Aorta (tissue), 5 donors: Measurements from ENCODE around the gene PDPK1. TPM values are rescaled to one million over a fixed set of nuclear protein-coding genes. Genes with fewer than 3 reads are reported as not detected.
A peak's percentile ranks its signal among the peaks of the same experiment; 100 is the strongest.

Source experiments
- ATAC-seq: fragments of 200-7000 bp; cut with Tn5 transposase; one replicate; pipeline ENCODE4 v1.9.1; 2022; ENCODE audit warnings: moderate library complexity; ENCODE audit not compliant: low FRiP score
- DNase-seq, 2 donors: peaks; one replicate each; pipeline ENCODE4 v3.0.0-alpha.2; 2020
- H3K27ac ChIP-seq, 2 donors: one replicate each; pipeline ENCODE4 v1.5.1; 2013; ENCODE audit warnings: low read length in 2 of 2, mild to moderate bottlenecking in 2 of 2, moderate library complexity in 2 of 2, control low read depth in 1 of 2, inconsistent platforms in 1 of 2, low read depth in 1 of 2
- H3K27me3 ChIP-seq, 2 donors: one replicate each; pipeline ENCODE4 v1.6.1; 2013; ENCODE audit warnings: control low read depth in 1 of 2, low read length in 1 of 2, mild to moderate bottlenecking in 1 of 2, moderate library complexity in 1 of 2; ENCODE audit not compliant: insufficient read depth in 2 of 2, control insufficient read depth in 1 of 2
- H3K36me3 ChIP-seq, 2 donors: one replicate each; pipeline ENCODE4 v1.6.1; 2013; ENCODE audit warnings: control low read depth in 1 of 2, low read length in 1 of 2, mild to moderate bottlenecking in 1 of 2; ENCODE audit not compliant: insufficient read depth in 2 of 2, control insufficient read depth in 1 of 2
- H3K4me1 ChIP-seq, 2 donors: one replicate each; pipeline ENCODE4 v1.6.1; 2013; ENCODE audit warnings: low read length in 2 of 2, control low read depth in 1 of 2, mild to moderate bottlenecking in 1 of 2, moderate library complexity in 1 of 2; ENCODE audit not compliant: insufficient read depth in 2 of 2, control insufficient read depth in 1 of 2
- H3K4me3 ChIP-seq, 2 donors: one replicate each; pipeline ENCODE4 v1.5.1; 2013; ENCODE audit warnings: low read length in 2 of 2, control low read depth in 1 of 2, mild to moderate bottlenecking in 1 of 2
- H3K9me3 ChIP-seq: one replicate; pipeline ENCODE4 v1.6.1; 2013; ENCODE audit warnings: mild to moderate bottlenecking, low read length; ENCODE audit not compliant: control insufficient read depth
- WGBS, 2 donors: extraction: QIAGEN DNeasy Blood & Tissue Kit; methylation state at CpG; one replicate each; pipeline ENCODE4 v1.1.7; 2013; 5-methylcytosine and 5-hydroxymethylcytosine counted together
- intact Hi-C, 2 donors: fragments of 100-400 bp; cut with DNase I; formaldehyde crosslinking; loops; one replicate each; pipeline versions ENCODE4 v1.14.2 to v1.15.0; 2022
- polyA plus RNA-seq, 2 donors: library from polyadenylated mRNA; stranded (reverse); fragments of 200-250 nt; gene quantifications; one replicate each; pipeline ENCODE4 v1.2.3, GENCODE V29; 2013
- total RNA-seq, 2 donors: library from RNA; stranded (reverse); fragmentation: NEBNext Ultra II Directional; extraction: Animal tissue kit (Norgen Biotek cat#: 25700); gene quantifications; one replicate each; pipeline ENCODE4 v1.2.1, GENCODE V29; 2021
- donor health status: healthy with polysubstance abuse.
- donor health status: Bipolar disorder and iron deficiency.
- donor health status: DM: no; HTN: no; CAD: no.
- donor health status: DM: no; HTN: no; CAD: no.
- donor health status: DM: yes; HTN: yes; CAD: no.

PDPK1 gene
- total and polyA plus RNA-seq, 4 donors: 12.7 to 46.4 (median 30.5) TPM

DNA sequence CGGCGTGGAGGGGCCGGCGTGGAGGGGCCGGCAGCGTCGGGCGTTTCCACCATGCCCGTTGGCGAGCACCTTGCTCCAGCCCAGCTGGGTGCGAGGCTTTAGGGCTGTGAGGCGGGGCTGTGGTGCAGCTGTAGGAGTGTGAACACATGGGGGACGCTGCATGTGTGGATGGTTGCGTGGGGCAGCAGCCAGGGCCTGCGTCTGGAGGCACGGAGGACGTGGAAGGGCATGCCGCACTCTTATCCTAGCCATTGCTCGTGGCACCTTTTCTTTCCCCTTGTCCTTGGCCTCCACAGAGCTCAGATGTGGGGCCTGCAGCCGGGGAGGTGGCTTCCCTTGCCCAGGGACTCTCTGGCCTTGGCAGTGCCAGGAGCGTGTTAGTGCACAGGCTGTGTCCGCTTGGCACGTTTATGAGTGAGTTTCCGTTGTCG lies 47.8 kb downstream of the PDPK1 start:
- DNase-seq (peak; percentile 33 to 50), ATAC-seq (no peak)
- H3K27me3 ChIP-seq: no peaks in the 10 kb centered on the region
- no peaks in the 10 kb centered on the region for H3K4me1 ChIP-seq
- H3K27ac ChIP-seq: no peak overlapping the region
- 93% methylated on average over 25 of the region's 25 CpGs for WGBS, 2 donors
- H3K9me3 ChIP-seq: no peaks in the 10 kb centered on the region
- peaks cover 0 to 4% of the 10 kb centered on the region in 2 donors for H3K36me3 ChIP-seq
- no peak overlapping the region for H3K4me3 ChIP-seq
- intact Hi-C loops: no loop called here

- no peak for ATAC-seq
- Histone ChIP-seq H3K36me3 (peaks cover 0 to 4% of the 10 kb centered on the region in 2 donors), H3K9me3 (no peaks in the 10 kb centered on the region), H3K4me1 (no peaks in the 10 kb centered on the region), H3K27ac (no peak overlapping the region), H3K27me3 (no peaks in the 10 kb centered on the region), H3K4me3 (no peak overlapping the region)
- peak; percentile 36 to 73 for DNase-seq
- intact Hi-C loops: no loop called here
- WGBS, 2 donors: 78% methylated on average over 12 of the region's 12 CpGs
Measured at GRCh38 chr16:2586241-2586640, 48.4 kb downstream of the PDPK1 start.

DNA sequence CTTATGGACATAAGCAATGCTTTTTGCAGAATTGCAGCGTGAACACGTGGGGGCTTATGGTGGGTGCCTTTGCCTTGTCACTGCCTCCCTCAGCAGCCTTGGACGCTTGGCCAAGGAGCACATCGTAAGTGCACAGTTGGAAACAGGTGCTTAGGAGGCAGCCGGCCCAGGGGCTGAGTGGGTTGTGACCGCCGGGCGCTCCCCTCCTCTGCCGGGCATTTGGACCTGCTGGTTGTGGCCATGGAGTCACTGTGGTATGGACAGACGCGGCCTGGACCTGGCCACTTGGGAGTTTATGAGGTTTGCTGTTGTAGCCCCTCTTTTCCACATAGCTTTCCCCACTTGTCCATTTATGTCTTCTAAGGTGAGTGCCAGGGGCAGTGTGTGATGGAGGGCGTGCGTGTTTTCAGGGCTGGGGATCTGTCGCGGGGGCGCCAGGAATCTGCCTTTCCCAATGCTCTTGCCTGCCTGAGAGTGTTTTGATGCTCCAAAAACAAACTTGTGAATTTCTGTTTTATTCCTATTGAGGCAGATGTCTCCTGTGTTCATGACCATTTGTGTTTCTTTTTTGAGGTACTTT lies 49.2 kb downstream of the PDPK1 start:
- intact Hi-C loops: no loop called here
- H3K9me3 ChIP-seq: no peaks in the 10 kb centered on the region
- whole genome bisulfite sequencing, 2 donors: 91 to 96% methylated on average over 15 to 16 of the region's 16 CpGs
- ATAC-seq: no peak
- DNase-seq: peak; percentile 24 to 67
- no peaks in the 10 kb centered on the region for H3K4me1 ChIP-seq
- no peak overlapping the region for H3K27ac ChIP-seq
- H3K4me3 ChIP-seq: no peak overlapping the region
- no peaks in the 10 kb centered on the region for H3K27me3 ChIP-seq
- peaks cover 0 to 4% of the 10 kb centered on the region in 2 donors for H3K36me3 ChIP-seq

DNA sequence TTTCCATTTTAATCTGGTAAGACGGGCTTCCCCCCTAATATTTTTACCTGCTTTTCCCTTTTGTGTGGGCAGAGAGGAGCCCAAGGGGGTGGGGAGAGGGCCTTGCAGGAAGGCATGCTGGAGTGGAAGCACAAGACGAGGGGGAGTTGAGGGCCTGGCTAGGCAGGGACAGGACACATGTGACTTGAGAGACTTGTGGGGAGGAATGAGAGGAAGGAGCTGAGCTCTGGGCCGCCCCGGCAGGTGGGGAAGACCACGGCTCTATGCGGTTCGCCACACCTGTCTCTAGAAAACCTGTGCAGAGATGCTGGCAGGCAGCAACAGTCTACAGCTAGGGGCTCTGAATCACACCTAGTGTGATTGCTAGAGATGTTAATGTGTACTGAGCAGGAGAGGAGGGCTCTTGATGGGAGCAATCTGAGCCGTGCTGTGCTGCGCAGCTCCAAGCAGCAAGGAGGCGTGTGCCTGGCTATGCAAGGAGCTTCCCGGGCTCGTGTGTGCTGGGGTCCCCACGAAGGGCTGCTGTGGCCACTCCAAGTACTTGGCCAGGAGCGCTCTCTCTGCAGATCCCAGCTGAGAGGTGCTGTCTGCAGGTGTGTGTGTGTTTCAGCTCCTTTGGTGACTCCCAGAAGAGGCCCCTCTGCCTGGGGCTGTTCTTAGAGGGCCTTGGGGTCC lies 50.2 kb downstream of the PDPK1 start:
- intact Hi-C loops: no loop called here
- no peaks in the 10 kb centered on the region for H3K4me1 ChIP-seq
- peaks cover 0 to 4% of the 10 kb centered on the region in 2 donors for H3K36me3 ChIP-seq
- H3K4me3 ChIP-seq: no peak overlapping the region
- no peak overlapping the region for H3K27ac ChIP-seq
- no peak for ATAC-seq
- no peaks in the 10 kb centered on the region for H3K9me3 ChIP-seq
- 85 to 93% methylated on average over 14 of the region's 14 CpGs for WGBS, 2 donors
- DNase-seq: peak; percentile 16 to 55
- no peaks in the 10 kb centered on the region for H3K27me3 ChIP-seq

GRCh38 chr16:2591476-2592240 lies 53.8 kb downstream of the PDPK1 start:
- DNase-seq (peak; percentile 30 to 53), ATAC-seq (no peak)
- Histone ChIP-seq H3K9me3 (no peaks in the 10 kb centered on the region), H3K27me3 (no peaks in the 10 kb centered on the region), H3K36me3 (peaks cover 0 to 4% of the 10 kb centered on the region in 2 donors), H3K27ac (no peak overlapping the region), H3K4me3 (no peak overlapping the region), H3K4me1 (no peaks in the 10 kb centered on the region)
- 95% methylated on average over 15 of the region's 15 CpGs for WGBS, 2 donors
- intact Hi-C loops: loop anchor here in 1 of 2 donors (10.0 kb wide), 1 partner anchor 57 kb away; the partner anchor contains the start of genes CEMP1 and PDPK1

GRCh38 chr16:2592786-2593185 lies 55.0 kb downstream of the PDPK1 start:
- intact Hi-C loops: loop anchor here in 1 of 2 donors (10.0 kb wide), 1 partner anchor 58 kb away; the partner anchor contains the start of genes CEMP1 and PDPK1
- no peaks in the 10 kb centered on the region for H3K9me3 ChIP-seq
- no peaks in the 10 kb centered on the region for H3K4me1 ChIP-seq
- peaks cover 0 to 2% of the 10 kb centered on the region in 2 donors for H3K36me3 ChIP-seq
- peak; percentile 38 to 51 for DNase-seq
- WGBS, 2 donors: 90 to 92% methylated on average over 16 of the region's 16 CpGs
- ATAC-seq: no peak
- H3K4me3 ChIP-seq: no peak overlapping the region
- no peak overlapping the region for H3K27ac ChIP-seq
- H3K27me3 ChIP-seq: no peaks in the 10 kb centered on the region

DNA sequence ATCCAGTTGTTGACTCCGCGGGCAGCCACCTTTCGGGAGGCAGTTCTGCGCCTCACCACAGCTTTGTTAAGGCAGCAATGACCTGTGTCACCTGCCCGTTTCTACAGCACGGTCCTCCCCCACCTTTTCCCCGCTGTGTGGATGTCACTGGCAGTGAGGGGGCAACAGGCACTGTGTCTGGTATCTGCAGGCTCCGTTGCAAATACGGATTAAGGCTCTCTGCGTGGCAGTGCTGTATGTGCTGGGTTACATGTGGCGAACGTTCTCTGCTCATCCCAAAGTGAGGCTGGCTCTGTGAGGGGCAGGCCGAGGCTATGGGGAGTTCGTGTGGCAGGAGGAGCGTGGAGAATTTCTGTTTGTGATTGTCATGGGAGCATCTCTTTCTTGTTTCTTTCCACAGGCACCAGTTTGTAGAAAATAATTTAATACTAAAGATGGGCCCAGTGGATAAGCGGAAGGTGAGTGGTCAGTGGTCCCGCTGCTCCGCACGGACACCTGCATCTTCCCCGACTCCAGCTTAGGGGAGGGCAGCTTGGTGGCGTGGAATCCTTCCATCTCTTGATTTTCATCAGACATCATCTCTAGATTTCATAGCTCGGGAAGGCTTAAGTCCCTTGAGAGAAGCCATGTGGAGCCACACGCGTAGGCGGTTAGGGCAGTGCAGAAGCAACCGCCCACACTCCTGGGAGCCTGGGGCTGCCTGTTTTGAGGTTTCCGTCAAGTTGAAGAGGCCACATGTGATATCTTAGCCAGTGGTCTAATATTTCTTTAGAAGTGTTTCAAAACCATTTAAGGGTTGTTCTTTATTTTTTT lies 57.8 kb downstream of the PDPK1 start:
- Histone ChIP-seq H3K4me1 (no peaks in the 10 kb centered on the region), H3K27ac (no peak overlapping the region), H3K9me3 (no peaks in the 10 kb centered on the region), H3K27me3 (no peaks in the 10 kb centered on the region), H3K36me3 (peaks cover 0 to 2% of the 10 kb centered on the region in 2 donors), H3K4me3 (no peak overlapping the region)
- ATAC-seq: no peak
- WGBS, 2 donors: 85 to 87% methylated on average over 27 of the region's 27 CpGs
- intact Hi-C loops: loop anchor here in 1 of 2 donors (10.0 kb wide), 1 partner anchor 61 kb away; the partner anchor contains the start of genes CEMP1 and PDPK1
- peak; percentile 27 to 33 for DNase-seq
